GM12865 (cell line): ENCODE results near the gene KRT36.

ENCODE experiments used
- DNase-seq: peaks from one replicate; pipeline ENCODE4 v3.0.0; 2010; ENCODE audit warnings: low read depth
- H3K4me3 ChIP-seq: 2 replicates; pipeline ENCODE4 v1.5.1; 2011; ENCODE audit warnings: mild to moderate bottlenecking, low read depth, low read length, control low read depth
- CTCF ChIP-seq: IDR thresholded peaks from 2 replicates; pipeline ENCODE4 v1.5.1; 2011; ENCODE audit warnings: low read length, control low read depth, low read depth, inconsistent platforms; ENCODE audit not compliant: insufficient read depth; ENCODE audit errors: missing control alignments

The KRT36 gene

GRCh38 chr17:41489531-41489930 lies at the start of gene KRT36:
TSS of gene KRT36 (minus strand) at chr17:41489910. CDS start at chr17:41489864, 46 bp downstream.
- no peak for DNase-seq
- no peak within 1 kb of the TSS for H3K4me3 ChIP-seq
- no peak for TF ChIP-seq CTCF

DNA sequence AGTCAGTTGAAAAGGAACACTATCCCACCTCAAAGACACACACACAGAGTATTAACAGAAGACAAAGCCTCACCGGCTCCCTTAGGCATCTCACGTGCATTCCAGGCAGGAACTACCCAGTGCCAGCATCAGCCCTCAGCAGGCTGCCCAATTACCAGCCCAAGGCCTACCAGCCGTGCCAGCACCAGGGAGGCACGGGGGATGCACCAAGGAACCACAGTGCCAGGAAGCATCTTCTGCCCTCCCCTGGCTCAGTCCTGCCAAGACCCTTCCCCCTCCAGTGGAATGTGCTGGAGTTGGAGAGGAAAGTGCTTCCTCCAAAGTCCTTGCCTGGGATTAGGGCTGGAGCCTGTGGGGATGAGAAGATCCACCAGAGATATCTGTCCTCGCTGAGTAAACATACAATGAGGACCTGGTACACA lies 49.4 kb upstream of the KRT36 start:
- TF ChIP-seq CTCF: no peak
- no peak for DNase-seq
- H3K4me3 ChIP-seq: no peak overlapping the region

DNA sequence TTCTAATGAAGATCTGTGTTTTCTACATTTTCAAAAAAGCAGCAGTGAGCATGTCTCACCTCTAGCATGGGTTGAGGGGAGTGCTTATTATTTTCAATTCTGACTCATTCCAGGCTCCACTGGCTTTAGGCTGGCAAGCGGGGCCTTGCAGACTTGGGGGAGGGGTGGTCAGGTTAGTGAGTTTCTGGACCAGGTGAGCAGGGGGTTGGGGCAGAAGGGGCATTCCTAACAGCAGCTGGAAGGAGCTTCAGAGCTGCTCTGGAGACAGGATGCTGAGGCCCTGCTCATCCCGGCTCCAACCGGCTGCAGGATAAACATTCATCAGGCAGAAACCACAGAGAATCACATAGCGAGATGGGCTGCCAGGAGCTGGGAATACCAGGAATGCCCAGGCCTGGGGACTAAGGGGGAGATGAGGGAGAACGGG lies 48.9 kb upstream of the KRT36 start:
- no peak for DNase-seq
- no peak overlapping the region for H3K4me3 ChIP-seq

GRCh38 chr17:41537990-41538389 lies 48.3 kb upstream of the KRT36 start:
- H3K4me3 ChIP-seq: no peak overlapping the region
- no peak for TF ChIP-seq CTCF
- no peak for DNase-seq

More for the DNA sequence above, 48.9 kb upstream of the KRT36 start:
- TF ChIP-seq CTCF: no peak

- no peak overlapping the region for H3K4me3 ChIP-seq
- DNase-seq: no peak
- TF ChIP-seq CTCF: no peak
Measured at GRCh38 chr17:41537614-41537954, 47.9 kb upstream of the KRT36 start.

GRCh38 chr17:41536741-41537613 lies 47.3 kb upstream of the KRT36 start:
- H3K4me3 ChIP-seq: no peak overlapping the region
- DNase-seq: no peak
- TF ChIP-seq CTCF: no peak
